WTC11 (cell line): ENCODE data around the gene LDB2. TPM values are rescaled to one million over a fixed set of nuclear protein-coding genes. Genes with fewer than 3 reads are reported as not detected.

Experiments
- ATAC-seq: fragments of 200-7000 bp; cut with Tn5 transposase; 2 replicates; pipeline ENCODE4 v1.10.0; 2021; ENCODE audit warnings: mild to moderate bottlenecking, moderate library complexity
- CTCF ChIA-PET: fragments of 300-600 bp; sonication (Branson Sonifier 250); formaldehyde crosslinking; loops from one replicate; lab custom pipeline; 2021; ENCODE audit warnings: antibody characterized with exemption; lab: Charles Lee
- POLR2A ChIA-PET: fragments of 350-600 bp; sonication (Branson Sonifier 250); formaldehyde crosslinking; loops from one replicate; lab custom pipeline; 2021; ENCODE audit warnings: antibody characterized with exemption; lab: Charles Lee
- DNase-seq: peaks from one replicate; pipeline ENCODE4 v3.0.0; 2021; ENCODE audit warnings: low spot score
- H3K27ac Mint-ChIP-seq: 2 replicates; pipeline ENCODE4 v1.8.0; 2021; ENCODE audit warnings: mixed read lengths
- H3K27me3 Mint-ChIP-seq: 2 replicates; pipeline ENCODE4 v1.8.0; 2021; ENCODE audit warnings: low read depth, mild to moderate bottlenecking, moderate library complexity, mixed read lengths
- H3K36me3 Mint-ChIP-seq: 2 replicates; pipeline ENCODE4 v1.8.0; 2021; ENCODE audit warnings: mixed read lengths
- H3K4me1 Mint-ChIP-seq: 2 replicates; pipeline ENCODE4 v1.8.0; 2022; ENCODE audit warnings: mixed read lengths
- H3K4me3 Mint-ChIP-seq: 2 replicates; pipeline ENCODE4 v1.8.0; 2021; ENCODE audit warnings: mild to moderate bottlenecking, moderate library complexity, mixed read lengths
- H3K9me3 Mint-ChIP-seq: 2 replicates; pipeline ENCODE4 v1.8.0; 2021; ENCODE audit warnings: mixed read lengths
- AFF4 ChIP-seq: sonication (generic); formaldehyde crosslinking; IDR thresholded peaks from 2 replicates; pipeline ENCODE4 v1.8.1; 2023; ENCODE audit warnings: mild to moderate bottlenecking, missing genetic modification reagents, borderline replicate concordance
- AR ChIP-seq: fragments of 250-450 bp; sonication (Bioruptor Pico); IDR thresholded peaks from 2 replicates; pipeline ENCODE4 v1.9.0; 2021; ENCODE audit warnings: mild to moderate bottlenecking
- ATF6 ChIP-seq: sonication (generic); formaldehyde crosslinking; IDR thresholded peaks from 2 replicates; pipeline ENCODE4 v1.8.1; 2023; ENCODE audit warnings: mild to moderate bottlenecking, missing genetic modification reagents
- CBFB ChIP-seq: sonication (generic); formaldehyde crosslinking; IDR thresholded peaks from 2 replicates; pipeline ENCODE4 v1.8.1; 2022; ENCODE audit warnings: mild to moderate bottlenecking, low read depth, missing genetic modification reagents
- CTCF ChIP-seq: fragments of 200-600 bp; IDR thresholded peaks from 2 replicates; pipeline ENCODE4 v1.8.0; 2022; ENCODE audit warnings: antibody characterized with exemption
- ETV6 ChIP-seq: sonication (generic); formaldehyde crosslinking; IDR thresholded peaks from 2 replicates; pipeline ENCODE4 v1.8.1; 2022; ENCODE audit warnings: mild to moderate bottlenecking, missing genetic modification reagents
- FOXK1 ChIP-seq: sonication (generic); formaldehyde crosslinking; IDR thresholded peaks from 2 replicates; pipeline ENCODE4 v1.8.0; 2022; ENCODE audit warnings: mild to moderate bottlenecking, moderate library complexity, missing genetic modification reagents
- KAT7 ChIP-seq: sonication (generic); formaldehyde crosslinking; IDR thresholded peaks from 2 replicates; pipeline ENCODE4 v1.8.1; 2023; ENCODE audit warnings: missing genetic modification reagents, mild to moderate bottlenecking, borderline replicate concordance
- MXD4 ChIP-seq: fragments of 250-450 bp; sonication (Bioruptor Pico); IDR thresholded peaks from 2 replicates; pipeline ENCODE4 v1.8.0; 2021; ENCODE audit warnings: mild to moderate bottlenecking, moderate library complexity, borderline replicate concordance
- NR2C2 ChIP-seq: sonication (generic); formaldehyde crosslinking; IDR thresholded peaks from 2 replicates; pipeline ENCODE4 v1.8.0; 2022; ENCODE audit warnings: mild to moderate bottlenecking, missing genetic modification reagents
- PREB ChIP-seq: sonication (generic); formaldehyde crosslinking; IDR thresholded peaks from 2 replicates; pipeline ENCODE4 v1.8.1; 2022; ENCODE audit warnings: mild to moderate bottlenecking, missing genetic modification reagents, moderate library complexity, borderline replicate concordance
- PRRX2 ChIP-seq: fragments of 250-450 bp; sonication (Bioruptor Pico); IDR thresholded peaks from 2 replicates; pipeline ENCODE4 v1.8.0; 2021; ENCODE audit warnings: mild to moderate bottlenecking
- RORB ChIP-seq: fragments of 250-450 bp; sonication (Bioruptor Pico); IDR thresholded peaks from 2 replicates; pipeline ENCODE4 v1.9.0; 2021; ENCODE audit warnings: mild to moderate bottlenecking
- SMAD3 ChIP-seq: sonication (generic); formaldehyde crosslinking; IDR thresholded peaks from 2 replicates; pipeline ENCODE4 v1.8.0; 2022; ENCODE audit warnings: missing genetic modification reagents, mild to moderate bottlenecking, borderline replicate concordance
- STAT6 ChIP-seq: sonication (generic); formaldehyde crosslinking; conservative IDR thresholded peaks from 2 replicates; pipeline ENCODE4 v1.8.1; 2023; ENCODE audit warnings: mild to moderate bottlenecking, low read depth, missing genetic modification reagents, moderate library complexity
- ZBTB43 ChIP-seq: sonication (generic); formaldehyde crosslinking; IDR thresholded peaks from 2 replicates; pipeline ENCODE4 v1.8.1; 2023; ENCODE audit warnings: mild to moderate bottlenecking, missing genetic modification reagents
- ZNF671 ChIP-seq: fragments of 250-450 bp; sonication (Bioruptor Pico); IDR thresholded peaks from 2 replicates; pipeline ENCODE4 v1.8.0; 2021; ENCODE audit warnings: mild to moderate bottlenecking
- ZSCAN18 ChIP-seq: fragments of 250-450 bp; sonication (Bioruptor Pico); IDR thresholded peaks from 2 replicates; pipeline ENCODE4 v2.1.2; 2022; ENCODE audit warnings: mild to moderate bottlenecking, moderate library complexity
- total RNA-seq: library from RNA; stranded (reverse); gene quantifications from 3 replicates; pipeline ENCODE4 v1.2.3, GENCODE V29; 2021

LDB2 gene
- total RNA-seq, 1 experiment from 2014 or later, result 62.4 TPM

- no peak for TF ChIP-seq AFF4 (CRISPR knock-in tag)
- no peak for TF ChIP-seq CTCF
- TF ChIP-seq STAT6 (CRISPR knock-in tag), result no peak
- TF ChIP-seq, all 79 proteins: peak for 0
Measured at GRCh38 chr4:16852228-16852627, 46.2 kb downstream of the LDB2 start (continued).

GRCh38 chr4:16846540-16847117, 51.8 kb downstream of the LDB2 start:
- Mint-ChIP-seq H3K36me3 (peaks cover 18% of the 10 kb centered on the region), H3K27me3 (no peaks in the 10 kb centered on the region), H3K9me3 (peaks cover 12% of the 10 kb centered on the region), H3K27ac (peak overlapping the region; percentile 91), H3K4me3 (peak overlapping the region; percentile 22), H3K4me1 (peaks cover 82% of the 10 kb centered on the region)
- CTCF ChIA-PET, result interaction anchor here (1.2 to 1.9 kb wide), 4 partner anchors 10 to 82 kb away, joined by 3 to 9 read pairs (median 4); no protein-coding TSS in a partner anchor
- DNase-seq, result no peak
- POLR2A ChIA-PET, result no interaction called here
- peak; percentile 81 for ATAC-seq
- no peak for TF ChIP-seq ZBTB43 (CRISPR knock-in tag)
- TF ChIP-seq PREB (CRISPR knock-in tag), result no peak
- TF ChIP-seq NR2C2 (CRISPR knock-in tag), result no peak
- TF ChIP-seq SMAD3, result no peak
- TF ChIP-seq MXD4 (CRISPR knock-in tag), result no peak
- TF ChIP-seq ZSCAN18 (CRISPR knock-in tag), result no peak
- TF ChIP-seq FOXK1 (CRISPR knock-in tag), result no peak
- no peak for TF ChIP-seq ZNF671 (CRISPR knock-in tag)
- TF ChIP-seq KAT7 (CRISPR knock-in tag), result no peak
- TF ChIP-seq AR, result no peak
- no peak for TF ChIP-seq ETV6 (CRISPR knock-in tag)
- no peak for TF ChIP-seq CBFB (CRISPR knock-in tag)
- no peak for TF ChIP-seq PRRX2
- TF ChIP-seq RORB (CRISPR knock-in tag), result no peak
- no peak for TF ChIP-seq ATF6 (CRISPR knock-in tag)
